NCI-H2029 treated with DMSO at 0.1 percent for 48 hours (cell line): ENCODE measurements around the gene GCNT1.
"Not testable (repeated sequence)": the region's sequence is repeated elsewhere in the genome, so short reads cannot be mapped to it uniquely, and the experiment has no call there.

ENCODE experiments used
- DNase-seq: peaks from one replicate; lab custom pipeline; 2025; lab: John Stamatoyannopoulos, UW

Gene GCNT1

GRCh38 chr9:76458903-76459693 is at the start of gene GCNT1:
Gene GCNT1 (plus strand): TSS chr9:76459182. CDS start chr9:76502382, 43,200 bp downstream.
- peak; percentile 76 for DNase-seq

GRCh38 chr9:76412638-76413037 is 46.3 kb upstream of the GCNT1 start:
- DNase-seq, result no peak

- no peak for DNase-seq
These were observed 45.3 kb upstream of the GCNT1 start for GRCh38 chr9:76413658-76414057.

GRCh38 chr9:76414661-76415060 is 44.3 kb upstream of the GCNT1 start:
- DNase-seq, result peak; percentile 71

GRCh38 chr9:76415154-76415553 is 43.8 kb upstream of the GCNT1 start:
- DNase-seq, result no peak

- peak; percentile 88 for DNase-seq
These were observed 43.3 kb upstream of the GCNT1 start for GRCh38 chr9:76415731-76416130.

- DNase-seq, result no peak
These were observed 41.6 kb upstream of the GCNT1 start for GRCh38 chr9:76417394-76417793.

- no peak for DNase-seq
These were observed 39.1 kb upstream of the GCNT1 start for GRCh38 chr9:76419782-76420380.

GRCh38 chr9:76423216-76424177 is 35.5 kb upstream of the GCNT1 start:
- no peak for DNase-seq

GRCh38 chr9:76424491-76424890 is 34.5 kb upstream of the GCNT1 start:
- DNase-seq, result no peak

- no peak for DNase-seq
These were observed 33.1 kb upstream of the GCNT1 start for GRCh38 chr9:76425677-76426453.

- DNase-seq, result no peak
These were observed 32.1 kb upstream of the GCNT1 start for GRCh38 chr9:76426807-76427419.

GRCh38 chr9:76431601-76432000 is 27.4 kb upstream of the GCNT1 start:
- no peak for DNase-seq

- no peak for DNase-seq
These were observed 25.6 kb upstream of the GCNT1 start for GRCh38 chr9:76433406-76433805.

GRCh38 chr9:76433836-76434235 is 25.1 kb upstream of the GCNT1 start:
- no peak for DNase-seq

GRCh38 chr9:76434897-76435296 is 24.1 kb upstream of the GCNT1 start:
- DNase-seq, result not testable (repeated sequence)

- not testable (repeated sequence) for DNase-seq
These were observed 21.8 kb upstream of the GCNT1 start for GRCh38 chr9:76437017-76437699.

- DNase-seq, result no peak
These were observed 20.0 kb upstream of the GCNT1 start for GRCh38 chr9:76438841-76439588.

GRCh38 chr9:76441551-76442322 is 17.2 kb upstream of the GCNT1 start:
- no peak for DNase-seq
